HG03378 (cell line): ENCODE data around the gene OARD1.
A peak's percentile ranks its signal among the peaks of the same experiment; 100 is the strongest.

Source experiments
- ATAC-seq: cut with Tn5 transposase; IDR thresholded peaks from one replicate; pipeline ENCODE4 v1.9.1; 2021; ENCODE audit warnings: mild to moderate bottlenecking, moderate library complexity; ENCODE audit not compliant: unreplicated experiment

OARD1 gene

GRCh38 chr6:41075651-41076626 lies 3.8 kb upstream of the OARD1 start:
- ATAC-seq, result no peak

- ATAC-seq, result no peak
These were observed 2.7 kb upstream of the OARD1 start for GRCh38 chr6:41074692-41075436.

- ATAC-seq, result no peak
These were observed 2.0 kb upstream of the OARD1 start for GRCh38 chr6:41073968-41074691.

GRCh38 chr6:41073203-41073967 lies 1.2 kb upstream of the OARD1 start:
- peak; percentile 18 for ATAC-seq

GRCh38 chr6:41072836-41073202 lies 663 bp upstream of the OARD1 start, which contains the start of gene NFYA:
NFYA (plus strand) TSS chr6:41072974; CDS start chr6:41079090, 6,116 bp downstream.
- ATAC-seq, result peak; percentile 53

GRCh38 chr6:41071501-41071922 lies 644 bp downstream of the OARD1 start:
- no peak for ATAC-seq

GRCh38 chr6:41066867-41067304 lies 5.3 kb downstream of the OARD1 start:
- no peak for ATAC-seq

GRCh38 chr6:41065550-41066026 lies 6.6 kb downstream of the OARD1 start:
- ATAC-seq, result no peak

GRCh38 chr6:41064841-41065240 lies 7.3 kb downstream of the OARD1 start:
- no peak for ATAC-seq

GRCh38 chr6:41063884-41064285 lies 8.3 kb downstream of the OARD1 start:
- no peak for ATAC-seq

- no peak for ATAC-seq
These were observed 10.1 kb downstream of the OARD1 start for GRCh38 chr6:41062056-41062455.

GRCh38 chr6:41061196-41061726 lies 10.9 kb downstream of the OARD1 start:
- ATAC-seq, result no peak

GRCh38 chr6:41059556-41059955 lies 12.6 kb downstream of the OARD1 start:
- no peak for ATAC-seq

- no peak for ATAC-seq
These were observed 13.4 kb downstream of the OARD1 start for GRCh38 chr6:41058783-41059181.

- no peak for ATAC-seq
These were observed 15.2 kb downstream of the OARD1 start for GRCh38 chr6:41056768-41057490.

GRCh38 chr6:41055149-41055548 lies 17.0 kb downstream of the OARD1 start:
- no peak for ATAC-seq

- no peak for ATAC-seq
These were observed 17.6 kb downstream of the OARD1 start for GRCh38 chr6:41054511-41054910.

- ATAC-seq, result no peak
These were observed 19.1 kb downstream of the OARD1 start, which contains the start of gene APOBEC2 for GRCh38 chr6:41053041-41053440. APOBEC2 (plus strand) TSS chr6:41053202; CDS start chr6:41053348, 146 bp downstream.

GRCh38 chr6:41051873-41052272 lies 20.3 kb downstream of the OARD1 start:
- no peak for ATAC-seq
